ENCODE results near the gene CAMKK2.

Gene CAMKK2

GRCh38 chr12:121189131-121189530, 107.4 kb downstream of the CAMKK2 start:
- DNase-seq: no peak

DNA sequence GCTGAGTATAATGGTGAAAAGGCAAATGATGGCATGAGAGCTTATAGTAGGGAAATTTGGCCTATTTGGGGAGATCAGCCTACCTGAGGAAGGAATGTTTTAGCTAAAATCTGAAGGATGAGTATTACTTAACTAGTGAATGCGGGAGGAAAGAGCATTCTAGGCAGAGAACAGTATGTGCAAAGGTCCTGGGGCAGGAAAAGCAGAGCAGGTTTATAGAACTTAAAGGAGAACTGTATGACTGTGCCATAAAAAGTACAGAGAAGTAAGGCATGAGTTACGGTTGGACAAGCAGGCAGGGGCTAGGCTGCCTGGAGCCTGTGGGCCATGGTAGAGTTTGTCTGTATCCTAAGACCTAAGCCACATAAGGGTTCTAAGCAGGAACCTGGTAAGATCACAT, 108.3 kb downstream of the CAMKK2 start:
- no peak for DNase-seq

Data from activated CD4-positive, alpha-beta T cell treated with anti-CD3 and anti-CD28 coated beads, Interleukin-2, amount 50 U/mL, for 16 hours (primary cell).